ENCODE data around the gene SARDH.

SARDH gene

GRCh38 chr9:133735415-133735775 is 2.8 kb downstream of the SARDH start:
- Histone ChIP-seq H3K4me1 (ENCODE audit: control insufficient read depth in 1 of 2, insufficient read depth in 2 of 2, low read length in 2 of 2) (peaks cover 0 to 15% of the 10 kb centered on the region in 2 donors), H3K27me3 (ENCODE audit: low read depth, low read length) (no peaks in the 10 kb centered on the region), H3K9me3 (ENCODE audit: control insufficient read depth in 1 of 2, low read length in 2 of 2) (no peaks in the 10 kb centered on the region), H3K27ac (ENCODE audit: low read length) (no peak overlapping the region), H3K36me3 (ENCODE audit: control insufficient read depth in 1 of 2, insufficient read depth in 2 of 2, low read length in 2 of 2) (no peaks in the 10 kb centered on the region), H3K4me3 (ENCODE audit: low read depth in 1 of 2, low read length in 2 of 2) (no peak overlapping the region)

- H3K4me1 ChIP-seq (ENCODE audit: control insufficient read depth in 1 of 2, insufficient read depth in 2 of 2, low read length in 2 of 2), result peaks cover 0 to 15% of the 10 kb centered on the region in 2 donors
- H3K27ac ChIP-seq (ENCODE audit: low read length), result no peak overlapping the region
- no peaks in the 10 kb centered on the region for H3K36me3 ChIP-seq (ENCODE audit: control insufficient read depth in 1 of 2, insufficient read depth in 2 of 2, low read length in 2 of 2)
- no peaks in the 10 kb centered on the region for H3K9me3 ChIP-seq (ENCODE audit: control insufficient read depth in 1 of 2, low read length in 2 of 2)
- no peaks in the 10 kb centered on the region for H3K27me3 ChIP-seq (ENCODE audit: low read depth, low read length)
- H3K4me3 ChIP-seq (ENCODE audit: low read depth in 1 of 2, low read length in 2 of 2), result no peak overlapping the region
These were observed 3.4 kb downstream of the SARDH start for GRCh38 chr9:133734590-133735414.

GRCh38 chr9:133733796-133734533 is 4.2 kb downstream of the SARDH start:
- Histone ChIP-seq H3K4me1 (ENCODE audit: control insufficient read depth in 1 of 2, insufficient read depth in 2 of 2, low read length in 2 of 2) (peaks cover 0 to 15% of the 10 kb centered on the region in 2 donors), H3K9me3 (ENCODE audit: control insufficient read depth in 1 of 2, low read length in 2 of 2) (no peaks in the 10 kb centered on the region), H3K36me3 (ENCODE audit: control insufficient read depth in 1 of 2, insufficient read depth in 2 of 2, low read length in 2 of 2) (no peaks in the 10 kb centered on the region), H3K27ac (ENCODE audit: low read length) (no peak overlapping the region), H3K4me3 (ENCODE audit: low read depth in 1 of 2, low read length in 2 of 2) (no peak overlapping the region), H3K27me3 (ENCODE audit: low read depth, low read length) (no peaks in the 10 kb centered on the region)

GRCh38 chr9:133733421-133733795 is 4.7 kb downstream of the SARDH start:
- no peaks in the 10 kb centered on the region for H3K36me3 ChIP-seq (ENCODE audit: control insufficient read depth in 1 of 2, insufficient read depth in 2 of 2, low read length in 2 of 2)
- no peak overlapping the region for H3K4me3 ChIP-seq (ENCODE audit: low read depth in 1 of 2, low read length in 2 of 2)
- H3K27me3 ChIP-seq (ENCODE audit: low read depth, low read length), result no peaks in the 10 kb centered on the region
- no peaks in the 10 kb centered on the region for H3K9me3 ChIP-seq (ENCODE audit: control insufficient read depth in 1 of 2, low read length in 2 of 2)
- no peak overlapping the region for H3K27ac ChIP-seq (ENCODE audit: low read length)
- peaks cover 0 to 12% of the 10 kb centered on the region in 2 donors for H3K4me1 ChIP-seq (ENCODE audit: control insufficient read depth in 1 of 2, insufficient read depth in 2 of 2, low read length in 2 of 2)

- Histone ChIP-seq H3K36me3 (ENCODE audit: control insufficient read depth in 1 of 2, insufficient read depth in 2 of 2, low read length in 2 of 2) (no peaks in the 10 kb centered on the region), H3K9me3 (ENCODE audit: control insufficient read depth in 1 of 2, low read length in 2 of 2) (no peaks in the 10 kb centered on the region), H3K27me3 (ENCODE audit: low read depth, low read length) (no peaks in the 10 kb centered on the region), H3K4me3 (ENCODE audit: low read depth in 1 of 2, low read length in 2 of 2) (no peak overlapping the region), H3K27ac (ENCODE audit: low read length) (no peak overlapping the region), H3K4me1 (ENCODE audit: control insufficient read depth in 1 of 2, insufficient read depth in 2 of 2, low read length in 2 of 2) (peaks cover 0 to 8% of the 10 kb centered on the region in 2 donors)
These were observed 5.3 kb downstream of the SARDH start for GRCh38 chr9:133732639-133733408.

GRCh38 chr9:133731876-133732638 is 6.1 kb downstream of the SARDH start:
- Histone ChIP-seq H3K4me1 (ENCODE audit: control insufficient read depth in 1 of 2, insufficient read depth in 2 of 2, low read length in 2 of 2) (peaks cover 0 to 3% of the 10 kb centered on the region in 2 donors), H3K4me3 (ENCODE audit: low read depth in 1 of 2, low read length in 2 of 2) (no peak overlapping the region), H3K27ac (ENCODE audit: low read length) (no peak overlapping the region), H3K27me3 (ENCODE audit: low read depth, low read length) (no peaks in the 10 kb centered on the region), H3K9me3 (ENCODE audit: control insufficient read depth in 1 of 2, low read length in 2 of 2) (no peaks in the 10 kb centered on the region), H3K36me3 (ENCODE audit: control insufficient read depth in 1 of 2, insufficient read depth in 2 of 2, low read length in 2 of 2) (no peaks in the 10 kb centered on the region)

GRCh38 chr9:133730994-133731715 is 7.0 kb downstream of the SARDH start:
- no peaks in the 10 kb centered on the region for H3K27me3 ChIP-seq (ENCODE audit: low read depth, low read length)
- no peak overlapping the region for H3K27ac ChIP-seq (ENCODE audit: low read length)
- no peaks in the 10 kb centered on the region for H3K36me3 ChIP-seq (ENCODE audit: control insufficient read depth in 1 of 2, insufficient read depth in 2 of 2, low read length in 2 of 2)
- no peaks in the 10 kb centered on the region for H3K9me3 ChIP-seq (ENCODE audit: control insufficient read depth in 1 of 2, low read length in 2 of 2)
- no peak overlapping the region for H3K4me3 ChIP-seq (ENCODE audit: low read depth in 1 of 2, low read length in 2 of 2)
- no peaks in the 10 kb centered on the region for H3K4me1 ChIP-seq (ENCODE audit: control insufficient read depth in 1 of 2, insufficient read depth in 2 of 2, low read length in 2 of 2)

- Histone ChIP-seq H3K36me3 (ENCODE audit: control insufficient read depth in 1 of 2, insufficient read depth in 2 of 2, low read length in 2 of 2) (no peaks in the 10 kb centered on the region), H3K4me1 (ENCODE audit: control insufficient read depth in 1 of 2, insufficient read depth in 2 of 2, low read length in 2 of 2) (no peaks in the 10 kb centered on the region)
These were observed 8.4 kb downstream of the SARDH start for GRCh38 chr9:133729617-133730281.

GRCh38 chr9:133728856-133729616 is 9.1 kb downstream of the SARDH start:
- H3K36me3 ChIP-seq (ENCODE audit: control insufficient read depth in 1 of 2, insufficient read depth in 2 of 2, low read length in 2 of 2), result no peaks in the 10 kb centered on the region
- H3K9me3 ChIP-seq (ENCODE audit: control insufficient read depth in 1 of 2, low read length in 2 of 2), result no peaks in the 10 kb centered on the region
- H3K27ac ChIP-seq (ENCODE audit: low read length), result no peak overlapping the region
- no peak overlapping the region for H3K4me3 ChIP-seq (ENCODE audit: low read depth in 1 of 2, low read length in 2 of 2)
- H3K4me1 ChIP-seq (ENCODE audit: control insufficient read depth in 1 of 2, insufficient read depth in 2 of 2, low read length in 2 of 2), result no peaks in the 10 kb centered on the region
- H3K27me3 ChIP-seq (ENCODE audit: low read depth, low read length), result no peaks in the 10 kb centered on the region

More at GRCh38 chr9:133729617-133730281, 8.4 kb downstream of the SARDH start:
- no peak overlapping the region for H3K27ac ChIP-seq (ENCODE audit: low read length)
- H3K9me3 ChIP-seq (ENCODE audit: control insufficient read depth in 1 of 2, low read length in 2 of 2), result no peaks in the 10 kb centered on the region
- no peaks in the 10 kb centered on the region for H3K27me3 ChIP-seq (ENCODE audit: low read depth, low read length)
- H3K4me3 ChIP-seq (ENCODE audit: low read depth in 1 of 2, low read length in 2 of 2), result no peak overlapping the region

Measured in muscle layer of duodenum (tissue), 2 donors.